ENCODE measurements around the gene NTMT1. TPM values are rescaled to one million over a fixed set of nuclear protein-coding genes. Genes with fewer than 3 reads are reported as not detected.

Gene NTMT1
- total RNA-seq, 1 donor from 2014 or later, result 15.7 TPM

GRCh38 chr9:129597355-129598088 lies 28.4 kb upstream of the NTMT1 start:
- DNase-seq, result peak; percentile 51

- DNase-seq, result no peak
Measured at GRCh38 chr9:129598089-129598596, 27.8 kb upstream of the NTMT1 start.

DNA sequence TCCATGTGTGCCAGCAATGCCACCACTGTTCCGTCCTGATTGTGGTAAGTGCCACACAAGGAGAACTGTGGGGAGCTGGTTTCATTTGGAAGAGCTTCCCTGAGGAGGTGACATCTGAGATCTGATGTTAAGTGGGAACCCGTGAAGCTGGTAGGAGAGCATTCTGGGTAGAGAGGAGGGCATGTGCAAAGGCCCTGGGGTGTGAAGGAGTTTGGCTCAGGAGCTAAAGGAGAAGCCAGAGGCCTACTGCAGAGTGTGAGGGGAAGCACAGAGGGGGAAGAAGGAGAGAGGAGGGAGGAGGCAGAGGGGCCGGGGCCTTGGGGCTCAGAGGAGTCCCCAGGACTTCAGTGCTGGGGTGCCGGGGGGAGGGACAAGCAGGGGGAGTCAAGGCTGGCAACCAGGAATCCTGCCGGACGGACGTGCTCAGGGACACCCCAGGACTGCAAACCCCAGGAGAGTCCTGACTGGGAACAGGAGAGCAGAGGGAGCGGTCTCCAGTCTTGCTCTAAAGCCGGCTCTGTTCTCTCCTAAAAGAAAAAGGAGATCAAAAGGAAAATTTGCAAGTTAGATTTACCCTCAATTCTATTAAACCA lies 24.8 kb upstream of the NTMT1 start:
- DNase-seq, result no peak

GRCh38 chr9:129602598-129603415 lies 23.2 kb upstream of the NTMT1 start:
- DNase-seq, result no peak

DNA sequence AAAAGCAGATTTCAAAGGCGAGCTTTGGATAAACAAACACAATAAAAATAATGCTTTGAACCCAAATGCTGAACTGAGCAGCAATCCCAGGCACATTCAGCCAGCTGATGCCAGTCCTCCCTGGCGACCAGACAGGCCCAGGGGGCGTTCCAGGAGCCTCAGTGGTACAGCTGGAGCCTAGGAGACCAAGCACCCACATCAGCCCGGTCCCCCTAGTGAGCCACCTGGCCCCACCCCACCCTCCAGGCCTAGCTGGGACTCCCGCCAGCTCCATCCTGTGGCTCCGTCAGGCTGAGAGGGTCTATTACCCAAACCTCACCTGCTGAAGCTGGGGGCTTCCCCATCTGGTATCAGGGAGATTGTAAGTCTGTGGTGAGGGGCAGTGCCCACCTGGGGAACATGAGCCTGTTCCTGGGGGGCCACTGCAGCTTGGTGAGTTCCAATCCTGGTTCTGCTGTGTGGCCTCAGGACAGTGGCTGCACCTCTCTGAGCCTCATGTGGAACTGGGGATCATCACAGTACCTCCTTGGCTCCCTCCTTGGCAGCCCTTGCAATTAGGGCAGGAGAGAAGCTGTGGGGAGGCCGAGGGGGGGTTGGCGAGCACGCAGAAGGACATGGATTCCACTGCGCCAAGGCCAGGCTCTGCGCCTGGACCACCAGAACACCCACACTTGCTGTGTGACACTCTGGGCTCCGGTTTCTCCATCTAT lies 21.8 kb upstream of the NTMT1 start:
- DNase-seq, result no peak

GRCh38 chr9:129604766-129605163 lies 21.2 kb upstream of the NTMT1 start:
- no peak for DNase-seq

- no peak for DNase-seq
Measured at GRCh38 chr9:129606161-129607026, 19.6 kb upstream of the NTMT1 start.

DNA sequence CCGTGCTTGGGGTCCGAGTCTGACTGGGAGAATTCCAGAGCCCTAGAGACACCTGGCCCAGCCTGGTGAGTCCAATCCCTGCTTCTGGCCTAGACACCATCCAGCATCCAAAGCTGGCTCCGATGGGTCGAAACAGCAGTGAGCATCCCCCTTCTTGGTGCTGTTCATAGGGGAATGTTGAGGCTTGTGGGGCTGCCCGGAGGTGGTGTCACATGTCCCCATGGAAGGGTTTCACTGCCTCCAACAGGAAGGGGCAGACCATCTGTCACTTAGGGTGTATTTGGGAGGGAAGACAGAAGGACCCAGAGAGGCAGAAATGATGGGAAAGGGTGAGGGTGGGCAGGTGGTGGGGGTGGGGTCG lies 19.0 kb upstream of the NTMT1 start:
- no peak for DNase-seq

GRCh38 chr9:129608561-129609481 lies 17.1 kb upstream of the NTMT1 start:
- no peak for DNase-seq

- DNase-seq, result peak; percentile 28
Measured at GRCh38 chr9:129609486-129610212, 16.3 kb upstream of the NTMT1 start.

DNA sequence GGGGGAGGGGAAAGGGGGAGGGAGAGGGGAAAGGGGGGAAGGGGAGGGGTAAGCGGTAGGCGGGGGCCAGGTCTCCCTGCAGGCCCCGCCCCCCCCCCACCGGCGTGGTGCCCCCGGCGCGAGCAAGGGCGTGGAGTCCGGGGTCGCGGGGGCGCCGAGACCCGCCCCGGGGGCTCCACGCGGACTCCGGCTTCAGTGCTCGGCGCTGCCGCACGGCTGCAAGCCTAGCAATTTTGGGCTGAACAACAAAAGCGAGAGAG lies 15.8 kb upstream of the NTMT1 start:
- DNase-seq, result no peak

DNA sequence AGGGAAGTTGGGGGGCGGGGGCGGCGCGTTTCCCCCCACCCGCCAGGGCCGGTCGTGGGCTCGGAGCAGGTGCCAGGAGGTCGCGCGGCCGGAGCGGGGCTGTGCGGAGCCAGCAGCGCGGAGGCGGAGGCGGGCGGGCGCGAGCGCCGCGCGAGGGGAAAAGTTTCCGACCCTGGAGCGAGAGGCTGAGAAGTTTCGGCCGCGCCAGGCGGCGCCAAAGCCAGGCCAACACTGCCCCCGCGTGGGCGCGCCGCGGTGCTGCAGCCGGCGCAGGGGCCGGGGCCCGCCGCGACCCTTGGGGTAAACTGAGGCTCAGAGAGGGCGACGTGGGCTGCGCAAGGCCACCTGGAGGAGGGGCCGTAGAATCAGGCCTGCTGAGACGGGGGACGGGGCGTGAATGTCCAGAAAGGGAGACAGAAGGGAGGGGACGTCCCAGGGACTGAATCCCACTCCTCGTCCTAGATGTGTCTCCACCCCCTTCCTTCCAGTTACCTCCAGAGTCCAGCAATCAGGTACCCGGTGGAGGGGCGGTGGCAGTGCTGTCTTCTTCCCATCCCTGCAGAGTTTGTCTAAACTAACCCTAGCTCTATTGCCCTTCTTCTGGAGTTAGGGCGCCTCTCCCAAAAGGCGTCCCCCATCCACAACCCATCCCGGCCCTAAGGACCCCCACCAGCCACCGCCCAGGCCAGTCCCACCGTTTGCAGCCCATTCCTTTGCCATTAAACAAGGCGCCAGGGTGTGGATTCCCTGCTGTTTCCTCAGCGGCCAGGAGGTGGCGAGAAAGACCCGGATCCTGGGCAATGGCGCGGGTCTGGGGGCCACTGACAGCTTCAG lies 15.3 kb upstream of the NTMT1 start:
- DNase-seq, result peak; percentile 79

DNA sequence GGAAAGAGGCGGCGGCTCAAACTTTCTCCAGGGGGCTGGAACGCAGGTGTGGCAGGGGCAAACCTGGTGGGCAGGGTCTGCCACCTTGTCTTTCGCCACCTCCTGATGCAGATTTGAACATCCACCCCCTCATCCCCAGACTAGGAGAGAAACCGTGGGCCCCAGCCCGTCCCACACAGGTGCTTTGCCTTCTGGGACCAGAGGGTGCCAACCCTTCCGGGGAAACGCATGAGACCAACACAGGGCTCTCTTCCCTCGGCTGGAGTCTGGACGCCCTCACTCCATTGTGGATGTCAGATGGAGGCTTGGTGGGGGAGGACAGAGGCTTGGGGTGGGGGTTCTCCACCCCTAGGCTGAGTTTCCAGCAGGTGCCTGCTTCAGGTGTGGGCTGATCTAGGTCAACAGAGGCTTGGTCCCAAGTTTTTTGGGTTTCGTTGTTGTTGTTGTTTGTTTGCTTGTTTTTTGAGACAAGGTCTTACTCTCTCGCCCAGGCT lies 14.6 kb upstream of the NTMT1 start:
- DNase-seq, result no peak

DNA sequence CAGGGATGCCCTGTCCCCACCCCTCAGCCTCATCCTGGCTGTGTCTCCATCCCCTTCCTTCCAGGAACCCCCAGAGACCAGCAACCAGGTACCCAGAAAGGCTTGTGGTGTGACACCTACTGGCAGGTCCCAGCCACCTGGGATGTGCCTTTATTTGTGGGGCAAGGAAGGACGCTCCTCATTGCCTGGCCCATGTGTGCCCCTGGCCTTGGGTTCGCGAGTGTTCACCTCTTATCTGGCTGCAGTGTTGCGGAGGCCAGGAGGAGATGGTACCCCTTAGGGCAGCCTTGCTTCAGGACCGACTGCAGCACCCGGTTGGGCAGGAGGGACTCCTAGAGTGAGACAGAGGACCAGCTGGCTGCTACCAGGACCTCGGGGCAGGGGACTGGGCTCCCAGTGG lies 13.8 kb upstream of the NTMT1 start:
- DNase-seq, result no peak

DNA sequence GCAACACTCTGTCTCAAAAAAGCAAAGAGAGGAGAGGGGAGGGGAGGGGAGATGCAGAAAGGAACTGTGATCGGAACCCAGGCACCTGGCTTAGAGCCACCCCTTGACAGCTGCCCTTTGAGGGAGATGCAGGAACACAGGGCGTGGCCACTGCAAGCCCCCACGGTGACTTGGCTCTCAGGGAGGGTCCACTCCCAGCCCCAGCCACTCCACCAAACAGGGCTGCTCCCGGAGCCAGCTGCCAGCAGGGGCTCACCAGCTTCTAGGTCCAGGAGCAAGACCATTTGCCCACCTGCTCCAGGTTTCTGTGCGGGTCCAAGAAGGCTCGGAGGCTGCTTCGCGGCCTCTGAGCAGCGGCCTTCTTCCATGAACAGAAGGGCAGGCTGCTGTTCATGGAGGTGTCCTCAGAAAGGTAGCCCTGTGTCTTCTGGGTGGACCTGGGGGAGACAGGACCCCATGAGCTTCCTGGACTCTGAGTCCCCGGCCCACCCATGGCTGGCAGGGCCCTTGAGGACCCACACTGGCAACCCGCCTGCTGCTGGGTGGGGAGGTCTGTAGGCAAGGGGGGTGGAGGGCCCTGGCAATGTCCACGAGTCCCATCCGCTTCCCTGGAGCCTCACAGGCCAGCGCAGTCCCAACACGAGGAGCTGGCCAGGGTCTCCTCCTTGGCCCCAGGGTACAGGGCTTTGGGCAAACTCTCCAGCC lies 13.0 kb upstream of the NTMT1 start:
- DNase-seq, result no peak

- no peak for DNase-seq
Measured at GRCh38 chr9:129613520-129614175, 12.3 kb upstream of the NTMT1 start.

DNA sequence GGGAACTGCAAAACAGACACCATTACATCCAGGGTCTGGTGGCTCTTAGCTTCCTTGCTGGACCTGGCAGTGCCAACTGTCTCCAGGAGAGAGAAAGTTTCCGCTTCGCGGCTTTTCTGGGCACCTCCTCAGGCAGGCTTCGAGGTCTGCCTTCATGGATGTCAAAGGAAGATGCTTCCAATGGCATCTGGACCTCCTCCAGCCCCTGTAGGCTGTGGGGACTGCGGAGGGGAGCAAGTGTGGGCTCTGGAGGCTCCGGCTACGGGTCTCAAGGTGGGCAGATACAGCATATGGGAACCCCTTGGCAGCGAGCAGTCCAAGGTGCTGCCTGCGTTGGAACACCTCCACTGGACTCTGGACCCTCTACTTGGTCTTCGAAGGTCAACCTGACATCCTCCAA lies 11.0 kb upstream of the NTMT1 start:
- DNase-seq, result no peak
